ENCODE measurements around the gene AFAP1L2. TPM values are rescaled to one million over a fixed set of nuclear protein-coding genes. Genes with fewer than 3 reads are reported as not detected.

AFAP1L2 gene
- polyA plus RNA-seq, 2 donors: 7.8 to 8.2 TPM

DNA sequence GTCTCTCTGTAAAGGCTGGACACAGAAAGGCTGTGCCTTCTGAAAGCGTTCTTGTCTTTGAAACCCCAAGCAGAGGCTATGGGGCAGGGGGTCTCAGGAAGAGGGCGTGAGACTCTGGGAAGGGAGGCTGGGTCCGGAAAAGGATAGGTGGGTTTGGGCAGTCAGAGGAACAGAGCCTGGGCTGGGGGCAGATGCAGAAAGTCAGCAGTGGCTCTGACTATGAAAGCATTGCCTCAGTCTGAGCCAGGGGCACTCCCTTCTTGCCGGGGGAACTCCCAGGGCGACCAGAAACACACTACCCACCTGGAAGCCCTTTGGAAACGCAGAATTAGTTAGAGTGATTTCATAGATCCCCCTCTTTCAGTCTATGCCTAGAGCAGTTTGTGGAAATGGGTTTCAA is 93.3 kb downstream of the AFAP1L2 start:
- 76 to 83% methylated on average over 6 of the region's 6 CpGs for WGBS, 2 donors
- Histone ChIP-seq H3K9me3 (ENCODE audit: control insufficient read depth in 2 of 2, insufficient read depth in 1 of 2, low read depth in 1 of 2, low read length in 1 of 2) (no peaks in the 10 kb centered on the region), H3K36me3 (ENCODE audit: control insufficient read depth in 2 of 2, insufficient read depth in 2 of 2, low read length in 1 of 2) (peaks cover 3 to 19% of the 10 kb centered on the region in 2 donors), H3K4me3 (ENCODE audit: low read depth in 1 of 2, low read length in 2 of 2) (no peak overlapping the region), H3K27me3 (ENCODE audit: control insufficient read depth in 1 of 2, insufficient read depth in 2 of 2, low read length in 2 of 2) (no peaks in the 10 kb centered on the region), H3K27ac (ENCODE audit: low read depth in 2 of 2, low read length in 1 of 2) (no peak overlapping the region), H3K4me1 (ENCODE audit: control insufficient read depth in 2 of 2, insufficient read depth in 2 of 2, low read length in 1 of 2) (peaks cover 0 to 2% of the 10 kb centered on the region in 2 donors)

DNA sequence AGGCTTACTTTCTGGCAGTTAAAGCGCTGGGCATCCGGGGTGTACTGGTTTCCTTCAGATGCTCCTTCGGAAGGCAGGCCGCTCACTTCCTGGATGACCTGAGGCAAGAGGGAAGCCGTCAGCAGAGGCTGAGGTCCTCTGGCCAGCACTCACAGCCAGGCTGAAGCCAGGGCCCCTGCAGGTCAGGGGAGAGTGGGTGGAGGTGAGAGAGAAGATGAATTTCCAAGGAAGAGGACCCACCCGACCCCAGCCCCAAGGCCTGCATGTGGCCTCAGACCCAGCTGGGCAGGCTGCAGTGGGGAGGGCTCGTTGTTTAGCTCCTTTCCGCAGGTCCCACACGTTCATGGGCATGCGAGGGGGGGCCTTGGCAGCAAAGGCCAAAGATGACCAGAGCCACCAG is 94.0 kb downstream of the AFAP1L2 start:
- no peaks in the 10 kb centered on the region for H3K9me3 ChIP-seq (ENCODE audit: control insufficient read depth in 2 of 2, insufficient read depth in 1 of 2, low read depth in 1 of 2, low read length in 1 of 2)
- no peaks in the 10 kb centered on the region for H3K27me3 ChIP-seq (ENCODE audit: control insufficient read depth in 1 of 2, insufficient read depth in 2 of 2, low read length in 2 of 2)
- H3K4me1 ChIP-seq (ENCODE audit: control insufficient read depth in 2 of 2, insufficient read depth in 2 of 2, low read length in 1 of 2): peaks cover 0 to 2% of the 10 kb centered on the region in 2 donors
- 81 to 93% methylated on average over 10 of the region's 10 CpGs for WGBS, 2 donors
- H3K27ac ChIP-seq (ENCODE audit: low read depth in 2 of 2, low read length in 1 of 2): no peak overlapping the region
- H3K4me3 ChIP-seq (ENCODE audit: low read depth in 1 of 2, low read length in 2 of 2): no peak overlapping the region
- peaks cover 3 to 16% of the 10 kb centered on the region in 2 donors for H3K36me3 ChIP-seq (ENCODE audit: control insufficient read depth in 2 of 2, insufficient read depth in 2 of 2, low read length in 1 of 2)

DNA sequence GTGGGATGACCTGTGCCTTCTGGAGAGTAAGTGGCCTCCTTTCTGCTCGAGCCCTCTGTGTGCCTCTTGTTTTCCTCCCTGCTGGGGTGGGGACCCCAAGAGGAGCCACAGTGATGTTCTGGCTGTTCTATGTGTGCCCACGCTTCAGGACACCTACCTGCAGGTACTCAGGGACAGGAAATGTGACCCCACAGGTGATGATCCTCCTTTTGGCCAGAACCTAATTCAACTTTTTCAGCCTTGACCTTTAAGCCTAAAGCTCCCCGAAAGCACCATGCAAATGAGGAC is 95.0 kb downstream of the AFAP1L2 start:
- WGBS, 2 donors: 70 to 76% methylated on average over 3 of the region's 3 CpGs
- H3K36me3 ChIP-seq (ENCODE audit: control insufficient read depth in 2 of 2, insufficient read depth in 2 of 2, low read length in 1 of 2): peaks cover 3 to 16% of the 10 kb centered on the region in 2 donors
- no peak overlapping the region for H3K27ac ChIP-seq (ENCODE audit: low read depth in 2 of 2, low read length in 1 of 2)
- peaks cover 2 to 6% of the 10 kb centered on the region in 2 donors for H3K4me1 ChIP-seq (ENCODE audit: control insufficient read depth in 2 of 2, insufficient read depth in 2 of 2, low read length in 1 of 2)
- no peak overlapping the region for H3K4me3 ChIP-seq (ENCODE audit: low read depth in 1 of 2, low read length in 2 of 2)
- no peaks in the 10 kb centered on the region for H3K9me3 ChIP-seq (ENCODE audit: control insufficient read depth in 2 of 2, insufficient read depth in 1 of 2, low read depth in 1 of 2, low read length in 1 of 2)
- H3K27me3 ChIP-seq (ENCODE audit: control insufficient read depth in 1 of 2, insufficient read depth in 2 of 2, low read length in 2 of 2): no peaks in the 10 kb centered on the region

DNA sequence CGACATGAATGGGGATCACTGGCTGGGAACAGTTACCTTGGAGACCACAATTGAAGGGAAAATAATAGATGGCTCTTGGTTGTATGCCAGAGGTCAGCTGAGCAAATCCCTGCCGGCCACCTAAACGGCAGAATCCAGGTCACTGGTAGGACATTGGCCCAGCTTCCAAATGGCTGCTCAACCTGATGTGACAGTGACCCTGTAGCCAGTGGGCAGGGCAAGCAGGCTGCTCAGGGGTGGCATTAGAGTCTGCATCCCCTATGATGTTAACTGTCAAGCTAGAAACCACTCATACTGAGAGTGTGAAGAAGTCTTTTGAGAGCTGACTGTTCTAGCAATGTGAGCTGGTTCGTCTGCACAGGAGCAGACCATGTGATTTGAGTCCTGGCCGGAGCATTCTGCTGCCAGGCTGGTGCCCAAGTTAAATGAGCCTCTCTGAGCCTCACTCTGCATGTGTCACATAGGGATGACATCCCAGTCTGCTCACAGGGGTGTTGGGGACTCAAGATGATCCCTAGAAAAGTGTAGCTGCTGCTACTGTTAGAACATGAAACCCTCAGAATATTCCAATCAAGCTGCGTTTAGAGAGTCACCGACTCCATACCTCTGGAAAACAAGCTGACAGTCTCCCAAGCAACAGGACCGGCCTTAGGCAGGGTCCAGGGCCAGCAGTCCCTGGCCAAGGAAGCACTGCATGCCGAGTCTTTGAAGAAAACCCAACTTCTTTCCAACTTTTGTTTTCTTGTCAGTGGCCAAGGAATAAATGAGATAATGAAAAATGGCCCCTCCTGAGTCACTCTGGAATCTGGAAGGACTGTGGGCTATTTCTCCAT is 95.6 kb downstream of the AFAP1L2 start:
- Histone ChIP-seq H3K36me3 (ENCODE audit: control insufficient read depth in 2 of 2, insufficient read depth in 2 of 2, low read length in 1 of 2) (peaks cover 3 to 16% of the 10 kb centered on the region in 2 donors), H3K27me3 (ENCODE audit: control insufficient read depth in 1 of 2, insufficient read depth in 2 of 2, low read length in 2 of 2) (no peaks in the 10 kb centered on the region), H3K27ac (ENCODE audit: low read depth in 2 of 2, low read length in 1 of 2) (no peak overlapping the region), H3K4me1 (ENCODE audit: control insufficient read depth in 2 of 2, insufficient read depth in 2 of 2, low read length in 1 of 2) (peaks cover 2 to 6% of the 10 kb centered on the region in 2 donors), H3K9me3 (ENCODE audit: control insufficient read depth in 2 of 2, insufficient read depth in 1 of 2, low read depth in 1 of 2, low read length in 1 of 2) (no peaks in the 10 kb centered on the region), H3K4me3 (ENCODE audit: low read depth in 1 of 2, low read length in 2 of 2) (no peak overlapping the region)
- WGBS, 2 donors: 60 to 61% methylated on average over 9 of the region's 9 CpGs

DNA sequence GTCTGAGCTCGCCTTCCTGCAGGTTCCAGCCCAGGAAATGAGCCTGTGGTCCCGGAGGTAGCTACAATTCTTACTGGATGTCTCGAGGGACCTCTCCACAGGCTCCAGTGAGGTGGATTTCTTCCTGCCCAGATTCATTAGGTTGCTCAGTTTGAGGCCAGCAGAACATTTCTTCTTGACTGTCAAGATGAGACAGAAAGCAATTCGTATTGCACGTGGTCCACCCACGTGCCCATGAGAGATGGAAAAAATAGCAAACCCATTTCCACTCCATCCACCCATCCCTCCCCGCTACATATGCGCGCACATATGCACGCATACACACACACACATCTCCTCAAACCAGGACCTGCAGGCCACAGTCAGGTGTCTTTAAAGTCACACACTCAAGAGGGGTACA is 96.6 kb downstream of the AFAP1L2 start:
- Histone ChIP-seq H3K27ac (ENCODE audit: low read depth in 2 of 2, low read length in 1 of 2) (no peak overlapping the region), H3K9me3 (ENCODE audit: control insufficient read depth in 2 of 2, insufficient read depth in 1 of 2, low read depth in 1 of 2, low read length in 1 of 2) (no peaks in the 10 kb centered on the region), H3K4me1 (ENCODE audit: control insufficient read depth in 2 of 2, insufficient read depth in 2 of 2, low read length in 1 of 2) (peaks cover 2 to 6% of the 10 kb centered on the region in 2 donors), H3K36me3 (ENCODE audit: control insufficient read depth in 2 of 2, insufficient read depth in 2 of 2, low read length in 1 of 2) (peaks cover 2 to 9% of the 10 kb centered on the region in 2 donors), H3K27me3 (ENCODE audit: control insufficient read depth in 1 of 2, insufficient read depth in 2 of 2, low read length in 2 of 2) (no peaks in the 10 kb centered on the region), H3K4me3 (ENCODE audit: low read depth in 1 of 2, low read length in 2 of 2) (no peak overlapping the region)
- 79 to 87% methylated on average over 10 of the region's 10 CpGs for WGBS, 2 donors

DNA sequence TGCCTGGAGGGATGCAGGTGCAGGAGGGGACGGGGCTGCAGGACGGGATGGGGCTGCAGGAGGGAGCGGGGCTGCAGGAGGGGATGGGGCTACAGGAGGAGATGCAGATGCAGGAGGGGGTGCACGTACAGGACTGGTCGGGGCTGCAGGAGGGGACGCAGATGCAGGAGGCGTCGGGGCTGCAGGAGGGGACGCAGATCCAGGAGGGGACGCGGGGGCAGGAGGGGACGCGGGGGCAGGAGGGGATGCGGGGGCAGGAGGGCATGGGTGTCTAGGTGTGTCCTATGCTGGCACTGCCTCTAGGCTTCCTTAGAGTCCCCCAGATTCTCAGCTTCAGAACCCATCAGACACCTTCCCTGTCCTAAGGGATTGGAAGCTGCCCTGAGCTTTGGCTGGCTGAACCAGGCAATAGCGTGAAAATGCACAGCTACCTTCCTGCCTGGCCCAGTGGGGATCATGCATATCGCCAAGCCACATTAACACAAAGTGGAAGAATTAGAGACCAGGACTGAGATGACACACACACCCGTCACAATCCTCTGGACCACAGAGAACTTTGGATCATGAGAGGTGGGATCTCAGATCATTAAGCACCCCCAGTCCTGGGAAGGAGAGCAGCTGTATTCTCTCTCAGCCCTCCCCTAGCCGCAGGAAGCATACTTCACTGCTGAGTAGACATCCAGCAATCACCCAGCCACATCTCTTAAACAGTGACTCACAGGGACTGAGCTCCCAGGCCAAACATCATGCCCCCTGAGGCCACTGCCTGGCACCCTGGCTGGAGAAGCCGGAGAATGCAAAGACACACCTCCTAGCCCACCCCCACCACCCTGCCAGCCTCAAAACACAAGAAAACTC is 98.0 kb downstream of the AFAP1L2 start:
- Histone ChIP-seq H3K4me1 (ENCODE audit: control insufficient read depth in 2 of 2, insufficient read depth in 2 of 2, low read length in 1 of 2) (peaks cover 2 to 13% of the 10 kb centered on the region in 2 donors), H3K27me3 (ENCODE audit: control insufficient read depth in 1 of 2, insufficient read depth in 2 of 2, low read length in 2 of 2) (no peaks in the 10 kb centered on the region), H3K36me3 (ENCODE audit: control insufficient read depth in 2 of 2, insufficient read depth in 2 of 2, low read length in 1 of 2) (peaks cover under 1 to 5% of the 10 kb centered on the region in 2 donors), H3K9me3 (ENCODE audit: control insufficient read depth in 2 of 2, insufficient read depth in 1 of 2, low read depth in 1 of 2, low read length in 1 of 2) (no peaks in the 10 kb centered on the region), H3K27ac (ENCODE audit: low read depth in 2 of 2, low read length in 1 of 2) (no peak overlapping the region), H3K4me3 (ENCODE audit: low read depth in 1 of 2, low read length in 2 of 2) (no peak overlapping the region)
- 87 to 88% methylated on average over 12 to 18 of the region's 19 CpGs for WGBS, 2 donors

DNA sequence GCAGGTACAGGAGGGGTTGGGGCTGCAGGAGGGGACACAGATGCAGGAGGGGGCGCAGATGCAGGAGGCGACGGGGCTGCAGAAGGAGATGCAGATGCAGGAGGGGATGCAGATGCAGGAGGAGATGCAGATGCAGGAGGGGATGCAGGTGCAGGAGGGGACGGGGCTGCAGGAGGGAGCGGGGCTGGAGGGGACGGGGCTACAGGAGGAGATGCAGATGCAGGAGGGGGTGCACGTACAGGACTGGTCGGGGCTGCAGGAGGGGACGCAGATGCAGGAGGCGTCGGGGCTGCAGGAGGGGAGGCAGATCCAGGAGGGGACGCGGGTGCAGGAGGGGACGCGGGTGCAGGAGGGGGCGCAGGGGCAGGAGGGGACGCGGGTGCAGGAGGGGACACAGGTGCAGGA is 98.8 kb downstream of the AFAP1L2 start:
- Histone ChIP-seq H3K4me1 (ENCODE audit: control insufficient read depth in 2 of 2, insufficient read depth in 2 of 2, low read length in 1 of 2) (peaks cover 2 to 19% of the 10 kb centered on the region in 2 donors), H3K27ac (ENCODE audit: low read depth in 2 of 2, low read length in 1 of 2) (no peak overlapping the region), H3K36me3 (ENCODE audit: control insufficient read depth in 2 of 2, insufficient read depth in 2 of 2, low read length in 1 of 2) (peaks cover 3 to 12% of the 10 kb centered on the region in 2 donors), H3K27me3 (ENCODE audit: control insufficient read depth in 1 of 2, insufficient read depth in 2 of 2, low read length in 2 of 2) (no peaks in the 10 kb centered on the region), H3K4me3 (ENCODE audit: low read depth in 1 of 2, low read length in 2 of 2) (no peak overlapping the region), H3K9me3 (ENCODE audit: control insufficient read depth in 2 of 2, insufficient read depth in 1 of 2, low read depth in 1 of 2, low read length in 1 of 2) (no peaks in the 10 kb centered on the region)
- 92 to 94% methylated on average over 18 of the region's 18 CpGs for WGBS, 2 donors

DNA sequence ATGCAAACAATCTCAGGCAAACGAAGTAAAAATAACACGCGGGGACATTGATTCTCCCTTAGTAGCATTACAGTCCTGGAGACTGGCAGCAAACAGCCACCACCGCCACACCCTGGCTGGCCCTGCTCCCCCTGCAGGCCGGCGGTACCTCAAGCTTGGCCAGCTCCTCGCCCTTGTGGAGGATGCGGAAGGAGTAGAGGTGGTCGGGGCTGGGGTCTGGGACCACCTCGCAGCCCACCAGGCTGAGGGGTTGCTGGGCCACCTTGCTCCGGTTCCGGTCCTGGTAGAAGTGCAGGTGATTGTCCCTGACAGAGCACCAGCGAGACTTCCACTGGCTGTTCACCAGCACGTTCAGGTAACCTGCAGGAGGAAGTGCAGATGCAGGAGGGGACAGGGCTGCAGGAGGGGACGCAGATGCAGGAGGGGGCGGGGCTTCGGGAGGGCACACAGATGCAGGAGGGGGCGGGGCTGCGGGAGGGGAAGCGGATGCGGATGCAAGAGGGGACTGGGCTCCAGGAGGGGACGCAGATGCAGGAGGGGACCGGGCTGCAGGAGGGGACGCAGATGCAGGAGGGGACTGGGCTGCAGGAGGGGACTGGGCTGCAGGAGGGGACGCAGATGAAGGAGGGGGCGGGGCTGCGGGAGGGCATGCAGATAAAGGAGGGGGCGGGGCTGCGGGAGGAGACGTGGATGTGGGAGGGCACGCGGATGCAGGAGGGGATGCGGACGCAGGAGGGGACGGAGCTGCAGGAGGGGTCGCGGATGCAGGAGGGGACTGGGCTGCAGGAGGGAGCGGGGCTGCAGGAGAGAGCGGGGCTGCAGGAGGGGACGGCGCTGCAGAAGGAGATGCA is 99.5 kb downstream of the AFAP1L2 start:
- whole genome bisulfite sequencing, 2 donors: 15 to 16% methylated on average over 38 to 41 of the region's 41 CpGs
- Histone ChIP-seq H3K36me3 (ENCODE audit: control insufficient read depth in 2 of 2, insufficient read depth in 2 of 2, low read length in 1 of 2) (peaks cover 3 to 17% of the 10 kb centered on the region in 2 donors), H3K9me3 (ENCODE audit: control insufficient read depth in 2 of 2, insufficient read depth in 1 of 2, low read depth in 1 of 2, low read length in 1 of 2) (no peaks in the 10 kb centered on the region), H3K27ac (ENCODE audit: low read depth in 2 of 2, low read length in 1 of 2) (peak overlapping the region in 1 of 2 donors; percentile 14), H3K4me1 (ENCODE audit: control insufficient read depth in 2 of 2, insufficient read depth in 2 of 2, low read length in 1 of 2) (peaks cover 2 to 21% of the 10 kb centered on the region in 2 donors), H3K4me3 (ENCODE audit: low read depth in 1 of 2, low read length in 2 of 2) (peak overlapping the region; percentile 29 to 49), H3K27me3 (ENCODE audit: control insufficient read depth in 1 of 2, insufficient read depth in 2 of 2, low read length in 2 of 2) (no peaks in the 10 kb centered on the region)

DNA sequence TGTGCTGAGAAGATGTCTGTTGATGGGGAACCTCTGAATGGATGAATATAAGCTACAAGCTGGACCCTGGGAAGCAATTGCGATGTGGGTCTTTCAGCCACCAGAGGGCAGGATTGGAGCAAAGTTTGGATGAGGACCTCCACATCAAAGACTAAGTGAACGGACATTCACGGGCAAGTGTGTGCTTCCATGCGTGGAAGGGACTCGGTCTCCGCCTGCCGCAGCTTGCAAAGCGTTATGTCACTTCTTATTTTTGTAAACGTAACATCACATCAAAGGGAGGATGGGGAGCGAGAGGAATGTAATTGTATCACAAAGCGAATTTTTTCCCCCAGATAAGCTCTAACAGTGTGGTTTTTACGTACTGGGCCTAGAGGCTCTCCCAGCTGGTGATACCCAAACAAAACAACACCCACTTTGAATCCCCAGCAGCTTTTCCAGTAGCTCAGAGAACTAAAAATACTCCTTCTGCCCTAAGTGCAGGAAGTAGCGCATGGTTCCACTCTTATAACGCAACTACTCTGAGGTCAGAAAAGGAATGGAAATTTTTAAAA is 100.2 kb downstream of the AFAP1L2 start:
- WGBS, 2 donors: 2 to 4% methylated on average over 14 of the region's 14 CpGs
- Histone ChIP-seq H3K9me3 (ENCODE audit: control insufficient read depth in 2 of 2, insufficient read depth in 1 of 2, low read depth in 1 of 2, low read length in 1 of 2) (no peaks in the 10 kb centered on the region), H3K4me3 (ENCODE audit: low read depth in 1 of 2, low read length in 2 of 2) (peak overlapping the region; percentile 29 to 49), H3K27ac (ENCODE audit: low read depth in 2 of 2, low read length in 1 of 2) (peak overlapping the region in 1 of 2 donors; percentile 14), H3K27me3 (ENCODE audit: control insufficient read depth in 1 of 2, insufficient read depth in 2 of 2, low read length in 2 of 2) (no peaks in the 10 kb centered on the region), H3K4me1 (ENCODE audit: control insufficient read depth in 2 of 2, insufficient read depth in 2 of 2, low read length in 1 of 2) (peaks cover 2 to 21% of the 10 kb centered on the region in 2 donors), H3K36me3 (ENCODE audit: control insufficient read depth in 2 of 2, insufficient read depth in 2 of 2, low read length in 1 of 2) (peaks cover 3 to 17% of the 10 kb centered on the region in 2 donors)
